NT2/D1 (cell line): ENCODE data around the gene MCOLN1.

Experiments used
- SUZ12 ChIP-seq: IDR thresholded peaks from 2 replicates; pipeline ENCODE4 v1.6.1; 2011; ENCODE audit not compliant: insufficient read length, insufficient read depth; ENCODE audit errors: extremely low read depth
- ZNF274 ChIP-seq: IDR thresholded peaks from 2 replicates; pipeline ENCODE4 v1.6.1; 2011; ENCODE audit warnings: mild to moderate bottlenecking, low read depth, low read length

GRCh38 chr19:7494416-7495098 lies 27.9 kb upstream of the MCOLN1 start:
- TF ChIP-seq SUZ12 = no peak
- TF ChIP-seq ZNF274 = no peak
